MM.1S (cell line): ENCODE measurements around the gene FAT4.

ENCODE experiments used
- DNase-seq: peaks from one replicate; pipeline ENCODE4 v3.0.0-alpha.2; 2015
- H2AFZ ChIP-seq: fragments of 300-600 bp; sonication (generic); 2 replicates; pipeline ENCODE4 v1.6.0; 2016; ENCODE audit warnings: antibody characterized with exemption, low read length
- H3F3A ChIP-seq: fragments of 300-600 bp; sonication (generic); 2 replicates; pipeline ENCODE4 v1.6.1; 2016; ENCODE audit warnings: mild to moderate bottlenecking, antibody characterized with exemption, low read length, moderate library complexity, mixed read lengths; ENCODE audit not compliant: insufficient read depth
- H3K27ac ChIP-seq: fragments of 300-600 bp; sonication (generic); 2 replicates; pipeline ENCODE4 v1.5.1; 2016; ENCODE audit warnings: mild to moderate bottlenecking, low read length
- H3K27me3 ChIP-seq: fragments of 300-600 bp; sonication (generic); replicated peaks from 2 replicates; pipeline ENCODE4 v1.6.0; 2016; ENCODE audit warnings: low read length; ENCODE audit not compliant: insufficient read depth
- H3K36me3 ChIP-seq: fragments of 300-600 bp; sonication (generic); replicated peaks from 2 replicates; pipeline ENCODE4 v1.6.1; 2016; ENCODE audit warnings: mild to moderate bottlenecking, low read length, mixed read lengths; ENCODE audit not compliant: insufficient read depth
- H3K4me1 ChIP-seq: fragments of 300-600 bp; sonication (generic); 2 replicates; pipeline ENCODE4 v1.6.1; 2016; ENCODE audit warnings: low read length, mixed read lengths
- H3K4me2 ChIP-seq: fragments of 300-600 bp; sonication (generic); 2 replicates; pipeline ENCODE4 v1.6.0; 2016; ENCODE audit warnings: low read depth, low read length
- H3K4me3 ChIP-seq: fragments of 300-600 bp; sonication (generic); 2 replicates; pipeline ENCODE4 v1.5.1; 2016; ENCODE audit warnings: low read length, mixed read lengths
- H3K79me2 ChIP-seq: fragments of 300-600 bp; sonication (generic); 2 replicates; pipeline ENCODE4 v1.6.1; 2016; ENCODE audit warnings: mixed run types, low read length, mixed read lengths
- H3K9ac ChIP-seq: fragments of 300-600 bp; sonication (generic); 2 replicates; pipeline ENCODE4 v1.6.1; 2016; ENCODE audit warnings: low read length, mixed read lengths
- H3K9me2 ChIP-seq: fragments of 300-600 bp; sonication (generic); replicated peaks from 2 replicates; pipeline ENCODE4 v1.6.1; 2016; ENCODE audit warnings: mild to moderate bottlenecking, low read length, mixed read lengths; ENCODE audit not compliant: insufficient read depth
- H3K9me3 ChIP-seq: fragments of 300-600 bp; sonication (generic); replicated peaks from 2 replicates; pipeline ENCODE4 v1.6.1; 2016; ENCODE audit warnings: mild to moderate bottlenecking, low read length, mixed read lengths; ENCODE audit not compliant: insufficient read depth
- H4K20me1 ChIP-seq: fragments of 300-600 bp; sonication (generic); 2 replicates; pipeline ENCODE4 v1.6.1; 2016; ENCODE audit warnings: mild to moderate bottlenecking, low read length, moderate library complexity, mixed read lengths; ENCODE audit not compliant: insufficient read depth
- CTCF ChIP-seq: fragments of 300-600 bp; sonication (generic); IDR thresholded peaks from 2 replicates; pipeline ENCODE4 v1.5.1; 2016; ENCODE audit warnings: antibody characterized with exemption, low read length, mixed read lengths
- EZH2 ChIP-seq: fragments of 300-600 bp; sonication (generic); optimal IDR thresholded peaks from 2 replicates; pipeline ENCODE3; 2017; ENCODE audit warnings: low read depth, mild to moderate bottlenecking, antibody characterized with exemption, low read length, mixed read lengths
- EZH2phosphoT487 ChIP-seq: fragments of 300-600 bp; sonication (generic); IDR thresholded peaks from 2 replicates; pipeline ENCODE4 v1.6.1; 2018; ENCODE audit warnings: antibody characterized with exemption, low read length

FAT4 gene

DNA sequence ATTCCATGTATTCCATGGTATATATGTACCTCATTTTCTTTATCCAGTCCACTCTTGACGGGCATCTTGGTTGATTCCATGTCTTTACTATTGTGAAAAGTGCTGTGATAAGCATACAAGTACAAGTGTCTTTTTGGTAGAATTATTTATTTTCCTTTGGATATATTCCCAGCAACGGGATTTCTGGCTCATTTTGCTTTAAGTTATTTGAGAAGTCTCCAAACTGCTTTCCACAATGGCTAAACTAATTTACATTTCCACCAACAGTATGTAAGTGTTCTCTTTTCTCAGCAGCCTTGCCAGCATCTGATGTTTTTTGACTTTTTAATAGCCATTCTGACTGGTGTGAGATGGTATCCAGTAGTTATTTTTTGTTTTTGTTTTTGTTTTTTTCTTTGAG is 17.6 kb upstream of the FAT4 start:
- TF ChIP-seq EZH2 (no peak), EZH2phosphoT487 (no peak), CTCF (no peak)
- Histone ChIP-seq H3K4me2 (no peak overlapping the region), H4K20me1 (no peaks in the 10 kb centered on the region), H3F3A (no peaks in the 10 kb centered on the region), H3K27me3 (no peaks in the 10 kb centered on the region), H2AFZ (no peak overlapping the region), H3K27ac (no peak overlapping the region), H3K9me2 (no peaks in the 10 kb centered on the region), H3K79me2 (no peaks in the 10 kb centered on the region), H3K4me1 (no peaks in the 10 kb centered on the region), H3K9ac (no peak overlapping the region), H3K36me3 (no peaks in the 10 kb centered on the region), H3K4me3 (no peak overlapping the region), H3K9me3 (no peaks in the 10 kb centered on the region)
- no peak for DNase-seq

DNA sequence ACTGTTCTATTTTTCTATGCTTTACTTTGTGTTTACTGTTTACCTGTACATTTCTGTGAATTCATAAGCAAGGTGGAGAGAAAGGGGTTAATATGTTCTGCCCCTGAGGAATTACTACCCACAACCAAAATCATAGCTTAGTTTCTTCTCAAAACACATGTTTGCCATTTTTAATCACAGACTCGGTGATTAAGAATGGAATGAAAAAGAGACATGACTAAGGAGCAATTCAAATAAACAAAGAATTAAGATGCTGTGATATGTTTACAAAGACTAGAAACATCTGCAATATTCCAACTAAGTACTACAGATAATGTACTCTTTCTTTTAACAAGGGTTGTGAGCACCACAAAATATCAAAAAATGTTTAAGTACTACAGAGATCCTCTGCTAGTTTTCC is 11.7 kb upstream of the FAT4 start:
- H3K4me3 ChIP-seq, result no peak overlapping the region
- H3K27ac ChIP-seq, result no peak overlapping the region
- no peak for DNase-seq
- no peaks in the 10 kb centered on the region for H3K4me1 ChIP-seq
- H2AFZ ChIP-seq, result no peak overlapping the region
- no peaks in the 10 kb centered on the region for H3K27me3 ChIP-seq
- no peak overlapping the region for H3K9ac ChIP-seq
- H3F3A ChIP-seq, result no peaks in the 10 kb centered on the region
- no peaks in the 10 kb centered on the region for H4K20me1 ChIP-seq
- H3K4me2 ChIP-seq, result no peak overlapping the region
- no peaks in the 10 kb centered on the region for H3K9me3 ChIP-seq
- H3K36me3 ChIP-seq, result no peaks in the 10 kb centered on the region
- TF ChIP-seq EZH2phosphoT487 (no peak), CTCF (no peak), EZH2 (no peak)
- H3K79me2 ChIP-seq, result no peaks in the 10 kb centered on the region
- no peaks in the 10 kb centered on the region for H3K9me2 ChIP-seq

DNA sequence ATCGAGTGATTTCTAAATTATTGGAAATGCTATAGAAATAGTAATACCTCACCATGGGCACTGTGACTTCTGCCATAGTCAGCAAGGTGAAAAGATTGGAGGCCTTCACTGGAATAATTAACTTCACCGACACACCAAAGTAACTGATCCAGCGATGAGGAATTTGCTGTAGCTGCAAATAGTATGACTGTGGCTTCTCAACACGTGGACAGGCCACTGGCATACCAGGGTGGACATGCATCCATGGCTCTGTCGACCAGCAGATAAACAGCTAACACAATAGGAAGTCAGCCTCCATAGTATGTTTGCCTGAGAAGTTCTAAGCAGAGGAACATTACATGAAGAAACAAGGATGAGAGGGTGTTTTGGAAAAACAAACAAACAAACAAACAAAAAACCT is 10.9 kb upstream of the FAT4 start:
- no peaks in the 10 kb centered on the region for H4K20me1 ChIP-seq
- no peak overlapping the region for H3K4me2 ChIP-seq
- H3F3A ChIP-seq, result no peaks in the 10 kb centered on the region
- TF ChIP-seq EZH2 (no peak), EZH2phosphoT487 (no peak), CTCF (no peak)
- H3K27ac ChIP-seq, result no peak overlapping the region
- no peaks in the 10 kb centered on the region for H3K79me2 ChIP-seq
- no peaks in the 10 kb centered on the region for H3K4me1 ChIP-seq
- H3K36me3 ChIP-seq, result no peaks in the 10 kb centered on the region
- no peaks in the 10 kb centered on the region for H3K9me2 ChIP-seq
- H3K9me3 ChIP-seq, result no peaks in the 10 kb centered on the region
- no peak overlapping the region for H3K9ac ChIP-seq
- H3K27me3 ChIP-seq, result no peaks in the 10 kb centered on the region
- no peak for DNase-seq
- H3K4me3 ChIP-seq, result no peak overlapping the region
- H2AFZ ChIP-seq, result no peak overlapping the region
